Smooth muscle cell of the brain vasculature (primary cell): ENCODE results near the gene COL3A1.

ENCODE experiments used
- DNase-seq: peaks from one replicate; pipeline ENCODE4 v3.0.0-alpha.2; 2012; ENCODE audit warnings: low read depth, low spot score

Gene COL3A1

GRCh38 chr2:189015359-189015758 is 41.2 kb downstream of the COL3A1 start:
- no peak for DNase-seq

DNA sequence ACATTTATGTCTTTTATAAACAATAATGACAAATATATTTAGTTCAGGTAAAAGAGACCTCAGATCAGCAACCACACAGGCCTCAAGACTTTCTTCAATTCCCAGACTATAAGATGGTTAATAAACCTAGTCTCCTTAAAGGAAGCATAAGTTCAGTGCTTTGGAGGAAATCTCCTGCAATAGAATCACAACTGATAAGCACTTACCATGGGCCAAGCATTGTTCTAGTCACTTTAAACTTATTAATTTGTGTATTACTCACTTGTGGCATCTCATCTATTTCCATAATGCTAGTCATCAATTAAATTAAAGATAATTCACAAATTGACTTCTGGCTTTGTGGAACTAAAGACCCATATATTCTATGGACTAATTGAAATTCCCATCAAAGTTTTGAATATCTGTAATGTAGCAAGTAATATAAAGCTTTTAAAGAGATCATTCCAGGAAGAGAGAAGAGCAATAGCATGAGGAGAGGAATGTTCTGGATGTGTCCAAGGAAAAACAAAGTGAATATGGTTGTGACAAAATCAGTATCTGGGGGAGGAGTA is 42.2 kb downstream of the COL3A1 start:
- no peak for DNase-seq

DNA sequence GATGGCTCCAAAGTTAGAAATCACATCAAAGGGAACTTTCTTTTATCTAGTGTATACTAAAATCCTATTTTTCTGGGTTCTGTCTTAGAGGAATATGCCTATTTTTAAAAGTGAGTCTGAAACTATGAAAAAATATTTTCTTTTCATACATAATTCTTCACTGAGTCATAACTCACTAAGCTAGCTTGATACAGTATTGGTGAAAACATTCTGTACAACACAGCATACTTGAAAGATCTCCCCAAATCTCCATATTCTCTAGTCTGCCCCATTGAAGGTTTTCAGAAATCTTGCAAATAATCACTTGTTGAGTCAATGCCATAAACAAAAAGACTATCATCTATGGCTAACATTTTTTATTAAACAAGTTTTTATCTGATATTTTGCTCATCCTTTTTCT is 44.5 kb downstream of the COL3A1 start:
- no peak for DNase-seq

- no peak for DNase-seq
Observed at GRCh38 chr2:189020179-189020578, 46.0 kb downstream of the COL3A1 start.

DNA sequence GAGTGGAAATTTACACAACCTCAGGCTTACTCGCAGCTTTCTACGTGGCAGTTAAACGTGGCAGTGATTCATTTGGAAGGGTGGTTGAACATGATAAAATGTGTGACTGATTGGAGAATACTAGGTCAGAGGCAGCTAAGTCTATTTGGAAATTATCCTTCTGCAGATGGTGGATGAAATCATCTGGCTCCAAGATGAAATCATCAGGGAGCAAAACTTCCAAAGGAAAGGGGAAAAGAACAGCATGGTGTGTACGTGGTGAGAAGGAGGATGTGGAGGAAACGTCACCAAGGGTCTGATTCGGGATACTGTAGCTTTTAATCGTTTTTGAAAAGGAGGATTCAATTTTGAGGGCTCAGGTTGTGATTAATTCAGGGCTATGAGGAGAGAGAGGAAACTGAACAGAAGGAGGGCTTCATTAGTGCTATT is 47.9 kb downstream of the COL3A1 start:
- no peak for DNase-seq

DNA sequence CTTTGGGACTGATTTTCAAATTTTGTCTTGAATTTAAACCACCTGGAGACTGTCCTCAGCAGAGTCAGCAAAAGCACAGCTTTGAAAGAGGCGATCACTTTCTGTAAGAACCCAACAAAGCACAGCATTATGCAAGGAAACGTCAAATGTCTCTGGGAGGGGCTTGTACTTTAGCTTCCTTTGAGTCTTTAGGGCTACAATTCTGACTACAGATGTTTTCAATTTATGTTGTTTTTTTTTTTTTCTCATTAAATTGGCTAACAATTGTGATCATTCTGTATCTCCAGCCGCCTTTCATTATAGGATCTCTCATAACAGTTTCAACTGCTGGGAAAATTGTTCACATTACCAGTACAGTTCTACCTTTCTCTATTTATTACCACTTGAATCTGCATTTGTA is 48.3 kb downstream of the COL3A1 start:
- DNase-seq, result no peak

- no peak for DNase-seq
Observed at GRCh38 chr2:189024901-189025618, 50.9 kb downstream of the COL3A1 start.

DNA sequence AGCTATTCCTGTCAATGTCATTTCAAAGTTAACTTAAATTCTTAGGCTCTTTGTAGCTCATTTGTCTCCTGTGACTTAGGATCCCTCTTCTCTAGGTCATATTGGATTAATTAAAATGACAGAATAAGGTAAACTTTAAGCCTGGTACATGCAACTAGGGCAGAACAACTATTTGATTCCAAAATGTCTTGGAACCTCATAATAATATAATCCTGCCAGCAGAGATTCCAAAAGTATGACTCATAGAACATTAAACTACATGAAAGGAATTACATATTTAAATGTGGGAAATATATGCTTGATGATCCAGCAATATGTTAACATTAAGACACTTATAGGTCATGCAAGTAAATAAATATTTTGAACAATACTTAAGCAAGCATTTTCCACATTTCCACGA is 63.3 kb downstream of the COL3A1 start:
- no peak for DNase-seq

DNA sequence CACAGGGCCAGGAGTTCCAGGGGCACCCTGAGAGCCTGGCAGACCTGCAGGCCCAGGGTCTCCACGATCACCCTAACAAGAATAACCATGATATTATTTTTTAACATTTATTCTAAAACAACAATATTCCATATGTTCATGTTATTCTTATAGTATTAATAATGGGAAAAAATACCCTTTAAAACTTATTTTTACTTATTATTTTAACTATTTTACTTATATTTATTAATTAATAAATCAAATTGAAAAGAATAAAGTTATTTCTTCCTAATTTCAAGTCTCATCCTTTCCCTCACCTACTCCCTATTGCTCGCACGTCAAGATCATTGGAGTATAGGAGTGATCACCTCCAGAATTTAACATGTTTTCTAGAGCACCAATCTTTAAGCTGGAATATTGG is 71.7 kb downstream of the COL3A1 start:
- DNase-seq, result no peak

DNA sequence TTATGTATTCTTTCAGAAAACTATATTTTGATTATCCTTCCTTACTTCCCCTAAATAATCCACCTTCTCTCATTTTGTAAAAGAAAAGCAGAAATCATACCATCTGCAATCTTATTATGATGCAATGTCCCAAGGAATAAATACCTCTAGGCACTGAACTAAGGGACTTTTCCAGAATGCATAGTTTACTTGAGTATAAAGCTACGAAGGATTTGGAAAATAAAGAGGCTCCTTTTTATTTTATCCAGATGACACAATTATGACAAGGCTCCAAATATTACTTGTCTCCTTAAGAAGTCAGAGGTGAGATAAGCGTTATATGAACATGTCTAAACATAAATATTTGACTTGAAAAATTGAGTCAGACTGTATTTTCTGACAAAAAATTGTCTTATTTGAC is 72.1 kb downstream of the COL3A1 start:
- DNase-seq, result no peak

DNA sequence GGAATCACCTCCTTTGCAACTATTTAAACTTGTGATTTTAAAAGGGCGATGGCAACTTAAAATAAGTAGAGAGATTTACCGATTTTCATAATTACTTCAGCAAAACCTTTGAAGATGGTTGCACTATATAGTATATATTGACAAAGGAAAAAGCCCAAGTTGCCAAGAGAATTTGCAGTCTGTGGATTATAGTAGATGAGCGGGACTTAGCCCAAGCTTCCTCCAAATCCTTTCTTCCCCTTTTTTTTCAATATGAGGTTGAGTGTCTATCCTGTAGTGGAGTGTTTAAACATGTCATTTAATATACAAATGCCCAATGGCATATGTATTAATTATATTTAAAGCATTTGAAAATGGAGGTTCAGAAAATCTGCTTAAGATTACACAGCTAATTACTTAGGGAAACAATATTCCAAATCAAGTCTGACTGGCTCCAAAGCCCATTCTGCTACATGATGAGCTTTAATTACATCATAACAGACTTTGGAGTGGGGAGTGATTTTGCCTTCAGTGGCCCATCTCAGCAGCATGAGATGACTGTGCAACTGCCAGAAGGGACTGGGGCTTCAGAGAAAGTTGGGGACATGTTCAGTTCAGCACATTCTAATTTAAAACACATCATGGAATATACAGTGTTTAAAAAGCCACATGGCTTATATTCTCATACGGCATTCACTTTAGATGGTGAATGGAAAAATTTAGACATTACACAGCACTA is 73.2 kb downstream of the COL3A1 start:
- DNase-seq, result no peak

DNA sequence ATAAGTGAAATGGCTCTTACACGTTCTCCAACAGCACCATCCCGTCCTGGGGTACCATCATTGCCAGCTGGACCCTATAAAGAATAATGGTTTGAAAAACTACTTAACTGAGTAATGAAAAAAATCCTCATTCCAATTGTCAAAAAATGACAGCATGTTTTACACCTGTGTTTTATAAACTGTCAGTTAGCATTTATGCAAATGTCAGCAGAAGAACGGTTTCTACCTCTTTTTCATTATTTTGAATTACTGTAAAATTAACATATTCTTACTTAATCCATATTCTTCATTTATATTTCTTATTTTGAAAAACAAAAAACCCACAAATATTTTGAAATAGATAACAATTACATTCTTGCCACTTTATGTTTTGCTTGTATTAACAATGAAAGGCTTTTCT is 74.0 kb downstream of the COL3A1 start:
- no peak for DNase-seq

- no peak for DNase-seq
Observed at GRCh38 chr2:189049709-189050164, 75.6 kb downstream of the COL3A1 start.

DNA sequence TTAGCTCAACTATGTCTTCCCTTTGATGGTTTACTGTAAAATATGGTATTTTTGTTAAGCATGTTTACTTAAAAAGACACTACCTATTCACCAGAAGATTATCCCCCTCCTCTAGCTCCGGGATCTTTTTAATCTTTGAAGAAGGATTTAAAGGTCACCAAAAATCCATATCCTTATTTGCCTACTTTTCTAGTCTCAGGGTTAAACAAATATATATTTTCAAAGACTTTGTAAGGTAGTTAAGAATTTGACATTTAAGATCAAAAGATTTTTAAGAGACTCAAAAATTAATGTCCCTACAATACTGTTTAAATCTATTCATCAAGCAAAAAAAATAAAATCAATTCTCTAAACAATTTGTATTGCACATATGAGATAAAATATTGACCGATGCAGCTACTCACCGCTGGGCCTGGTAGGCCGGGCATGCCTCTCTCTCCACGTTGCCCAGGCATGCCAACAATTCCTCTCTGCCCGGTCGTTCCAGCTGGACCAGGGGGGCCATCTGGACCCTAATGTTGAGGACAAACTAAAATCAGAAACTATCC is 76.1 kb downstream of the COL3A1 start:
- no peak for DNase-seq

DNA sequence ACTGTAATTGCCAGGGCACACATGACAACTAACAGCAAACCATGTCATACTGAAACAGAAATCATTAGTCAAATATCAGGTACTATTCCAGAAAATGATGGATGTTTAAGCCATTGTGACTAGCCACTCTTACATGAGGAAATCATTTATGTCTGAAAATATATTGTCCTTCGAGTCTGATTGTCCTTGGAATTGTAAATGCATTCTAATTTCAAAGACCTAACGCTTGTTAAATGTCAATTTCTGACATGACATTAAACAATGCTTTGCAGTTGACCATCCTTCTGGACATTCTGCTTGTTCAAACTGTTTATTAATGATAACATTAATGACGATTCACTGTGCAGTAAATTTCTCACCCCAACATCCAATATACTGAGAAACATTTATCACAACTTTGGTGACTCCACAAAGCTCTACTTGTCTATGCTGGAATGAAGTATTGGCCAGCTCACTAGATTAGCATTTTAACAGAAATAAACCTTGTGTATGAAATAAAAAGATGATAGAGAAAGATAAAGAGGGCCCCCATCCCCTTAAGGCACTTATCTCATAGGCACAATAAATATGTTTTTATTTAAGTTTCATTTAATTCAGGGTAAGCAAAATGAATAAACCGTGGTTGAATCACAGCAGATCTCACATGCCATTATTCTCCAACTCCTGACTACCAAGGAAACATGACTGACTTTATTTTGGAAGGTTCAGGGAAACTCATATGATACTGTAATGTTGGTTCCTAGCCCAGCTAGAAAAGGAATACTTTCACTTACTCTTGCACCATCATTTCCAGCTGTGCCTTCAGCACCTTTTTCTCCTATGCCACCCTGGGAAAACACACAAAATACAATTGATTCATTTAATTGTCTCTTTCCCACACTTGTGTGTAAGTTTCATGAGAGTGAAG is 82.3 kb downstream of the COL3A1 start:
- no peak for DNase-seq

DNA sequence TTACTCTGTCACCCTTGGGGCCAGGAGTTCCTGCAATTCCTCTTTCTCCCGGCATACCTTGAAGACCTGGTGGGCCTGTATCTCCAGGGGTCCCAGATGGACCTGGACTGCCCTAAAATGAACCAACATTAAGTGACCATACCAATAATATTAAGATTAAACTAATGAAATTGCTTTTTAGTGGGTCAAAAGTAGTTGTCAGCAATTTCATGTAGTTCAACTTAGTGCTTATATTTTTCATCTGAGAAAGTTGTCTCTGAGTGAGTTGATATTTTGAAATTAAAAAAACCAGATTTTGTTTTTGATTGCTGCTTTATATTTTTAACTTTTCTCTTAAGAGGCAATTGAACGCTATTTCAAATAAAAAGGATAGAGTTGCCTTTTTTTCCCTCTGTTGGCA is 83.1 kb downstream of the COL3A1 start:
- no peak for DNase-seq

- DNase-seq, result no peak
Observed at GRCh38 chr2:189060096-189060642, 86.0 kb downstream of the COL3A1 start.
